ENCODE data around the gene OR2C3. TPM values are rescaled to one million over a fixed set of nuclear protein-coding genes. Genes with fewer than 3 reads are reported as not detected.

The OR2C3 gene
- polyA plus RNA-seq, 1 of the 3 experiments (the other 2 are of a cell fraction) = not detected

DNA sequence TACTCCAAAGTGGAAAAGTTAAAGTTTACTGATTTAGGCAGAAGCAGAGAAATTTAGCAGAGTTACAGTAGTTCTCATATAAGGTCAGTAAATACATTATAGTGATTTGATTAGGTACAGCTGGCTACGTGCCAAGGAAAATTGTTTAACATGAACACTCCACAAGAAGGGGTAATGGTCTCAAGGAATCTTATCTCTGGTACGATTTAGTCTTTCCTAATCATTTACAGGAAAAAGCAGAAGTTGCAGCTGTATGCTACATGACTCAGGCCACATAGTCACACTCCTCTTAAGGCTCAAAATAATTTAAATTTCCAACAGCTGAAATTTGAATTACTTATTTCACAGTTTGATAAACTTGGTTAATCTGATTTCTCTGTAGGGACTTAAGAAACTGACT lies 41.5 kb downstream of the OR2C3 start:
- no peak overlapping the region for H3K27ac ChIP-seq (ENCODE audit: low read depth in 2 of 2, low read length in 1 of 2)
- peaks cover 31% of the 10 kb centered on the region; the same call in 1 of the 2 replicates for H3K27me3 ChIP-seq (ENCODE audit: insufficient read depth)
- ChIA-PET CTCF (no interaction called here), POLR2A (no interaction called here)
- DNase-seq = no peak
- no peaks in the 10 kb centered on the region for H3K9me2 ChIP-seq
- TF ChIP-seq TAF1 (IDR thresholded peaks at IDR 0.05; ENCODE audit: borderline replicate concordance, low read depth, low read length) = no peak
- no peak for TF ChIP-seq GATA2 (CRISPR knock-in tag; IDR thresholded peaks at IDR 0.05)
- no peak for TF ChIP-seq EZH2phosphoT487 (IDR thresholded peaks at IDR 0.05; ENCODE audit: borderline replicate concordance, low read depth)
- no peak for TF ChIP-seq FOSL2 (IDR thresholded peaks at IDR 0.05; ENCODE audit: borderline replicate concordance, low read depth)
- TF ChIP-seq POLR2AphosphoS5 (IDR thresholded peaks at IDR 0.05; ENCODE audit: low read depth, low read length) = no peak
- no peak for TF ChIP-seq PBX3 (IDR thresholded peaks at IDR 0.05)
- TF ChIP-seq CHD2 (IDR thresholded peaks at IDR 0.05; ENCODE audit: low read length, partially characterized antibody) = no peak
- TF ChIP-seq YY1 (IDR thresholded peaks at IDR 0.05; ENCODE audit: low read depth) = no peak
- H3K4me3 ChIP-seq (ENCODE audit: low read depth in 2 of 2, low read length in 1 of 2) = no peak overlapping the region
- H3K36me3 ChIP-seq (replicated peaks in 1 of 2; ENCODE audit: control insufficient read depth in 1 of 2, insufficient read depth in 2 of 2, low read length in 1 of 2) = no peaks in the 10 kb centered on the region
- no peak overlapping the region for H3K4me2 ChIP-seq
- H2AFZ ChIP-seq (ENCODE audit: low read depth) = no peak overlapping the region
- no peaks in the 10 kb centered on the region for H3K4me1 ChIP-seq (ENCODE audit: control insufficient read depth in 1 of 2, insufficient read depth in 2 of 2, low read depth in 1 of 2, low read length in 1 of 2)
- H3F3A ChIP-seq (replicated peaks; ENCODE audit: insufficient read depth) = no peaks in the 10 kb centered on the region
- no peaks in the 10 kb centered on the region for H3K9me3 ChIP-seq
- H3K9ac ChIP-seq = no peak overlapping the region
- H4K20me1 ChIP-seq (ENCODE audit: insufficient read depth) = no peaks in the 10 kb centered on the region
- 0% methylated on average over 2 of the region's 2 CpGs for WGBS (ENCODE audit: low lambda C conversion rate)
- no peaks in the 10 kb centered on the region for H3K79me2 ChIP-seq (ENCODE audit: insufficient read depth)

GRCh38 chr1:247493106-247493505 lies 43.1 kb downstream of the OR2C3 start:
- 0% methylated on average over 1 of the region's 1 CpG for WGBS (ENCODE audit: low lambda C conversion rate)
- no peak overlapping the region for H2AFZ ChIP-seq (ENCODE audit: low read depth)
- no peak for DNase-seq
- H3K79me2 ChIP-seq (ENCODE audit: insufficient read depth) = no peaks in the 10 kb centered on the region
- ChIA-PET CTCF (no interaction called here), POLR2A (no interaction called here)
- H3K9me2 ChIP-seq = no peaks in the 10 kb centered on the region
- peaks cover 31% of the 10 kb centered on the region; the same call in 1 of the 2 replicates for H3K27me3 ChIP-seq (ENCODE audit: insufficient read depth)
- no peak overlapping the region for H3K4me3 ChIP-seq (ENCODE audit: low read depth in 2 of 2, low read length in 1 of 2)
- TF ChIP-seq NRF1 (IDR thresholded peaks at IDR 0.05; ENCODE audit: low read depth, low read length) (no peak), MEF2A (IDR thresholded peaks at IDR 0.05; ENCODE audit: borderline replicate concordance, low read depth) (no peak), TEAD4 (IDR thresholded peaks at IDR 0.05; ENCODE audit: borderline replicate concordance, insufficient read depth) (no peak), ZBTB33 (IDR thresholded peaks at IDR 0.05; ENCODE audit: borderline replicate concordance, low read depth) (no peak), GABPA (IDR thresholded peaks at IDR 0.05; ENCODE audit: low read depth) (no peak), MXI1 (IDR thresholded peaks at IDR 0.05; ENCODE audit: low read depth, low read length) (no peak), USF2 (IDR thresholded peaks at IDR 0.05; ENCODE audit: borderline replicate concordance, low read depth, low read length) (no peak), ELF1 (IDR thresholded peaks at IDR 0.05) (no peak), MAX (IDR thresholded peaks at IDR 0.05; ENCODE audit: low read depth) (no peak), PBX3 (IDR thresholded peaks at IDR 0.05) (no peak), SIN3A (IDR thresholded peaks at IDR 0.05; ENCODE audit: borderline replicate concordance, low read depth, low read length) (no peak), TCF12 (IDR thresholded peaks at IDR 0.05) (no peak), CHD2 (IDR thresholded peaks at IDR 0.05; ENCODE audit: low read length, partially characterized antibody) (no peak), EZH2phosphoT487 (IDR thresholded peaks at IDR 0.05; ENCODE audit: borderline replicate concordance, low read depth) (no peak)
- no peak overlapping the region for H3K9ac ChIP-seq
- H3K4me1 ChIP-seq (ENCODE audit: control insufficient read depth in 1 of 2, insufficient read depth in 2 of 2, low read depth in 1 of 2, low read length in 1 of 2) = no peaks in the 10 kb centered on the region
- H3K4me2 ChIP-seq = no peak overlapping the region
- no peak overlapping the region for H3K27ac ChIP-seq (ENCODE audit: low read depth in 2 of 2, low read length in 1 of 2)
- H3F3A ChIP-seq (replicated peaks; ENCODE audit: insufficient read depth) = no peaks in the 10 kb centered on the region
- no peaks in the 10 kb centered on the region for H3K36me3 ChIP-seq (replicated peaks in 1 of 2; ENCODE audit: control insufficient read depth in 1 of 2, insufficient read depth in 2 of 2, low read length in 1 of 2)
- no peaks in the 10 kb centered on the region for H4K20me1 ChIP-seq (ENCODE audit: insufficient read depth)
- no peaks in the 10 kb centered on the region for H3K9me3 ChIP-seq

Data from SK-N-SH (cell line).